Stimulated activated naive CD8-positive, alpha-beta T cell treated with anti-CD3 and anti-CD28 coated beads, Interleukin-15, Interleukin-2, amounts not matched to agents 100 ng/mL and 50 ng/mL, for 24 hours (primary cell): ENCODE data around the gene PAPOLA.
A peak's percentile ranks its signal among the peaks of the same experiment; 100 is the strongest.
"Not testable (repeated sequence)": the region's sequence is repeated elsewhere in the genome, so short reads cannot be mapped to it uniquely, and the experiment has no call there.

Experiments
- H3K27ac Mint-ChIP-seq: one replicate; pipeline ENCODE4 v1.8.0; 2021; ENCODE audit warnings: mild to moderate bottlenecking, mixed read lengths
- H3K27me3 Mint-ChIP-seq: one replicate; pipeline ENCODE4 v1.8.0; 2021; ENCODE audit warnings: mixed read lengths
- H3K36me3 Mint-ChIP-seq: one replicate; pipeline ENCODE4 v1.8.0; 2021; ENCODE audit warnings: low read depth, mixed read lengths
- H3K4me1 Mint-ChIP-seq: one replicate; pipeline ENCODE4 v1.8.0; 2021; ENCODE audit warnings: low read depth, mixed read lengths
- H3K4me3 Mint-ChIP-seq: one replicate; pipeline ENCODE4 v1.8.0; 2021; ENCODE audit warnings: mild to moderate bottlenecking, mixed read lengths
- H3K9me3 Mint-ChIP-seq: one replicate; pipeline ENCODE4 v1.8.0; 2021; ENCODE audit warnings: mixed read lengths

Gene PAPOLA

GRCh38 chr14:96486705-96487104, 15.5 kb upstream of the PAPOLA start:
- Mint-ChIP-seq H3K27ac (no peak overlapping the region), H3K4me1 (no peaks in the 10 kb centered on the region), H3K9me3 (no peaks in the 10 kb centered on the region), H3K4me3 (no peak overlapping the region), H3K36me3 (no peaks in the 10 kb centered on the region), H3K27me3 (peaks cover 10% of the 10 kb centered on the region)

GRCh38 chr14:96489327-96489726, 12.9 kb upstream of the PAPOLA start:
- H3K27me3 Mint-ChIP-seq = peaks cover 14% of the 10 kb centered on the region
- H3K4me1 Mint-ChIP-seq = peaks cover 4% of the 10 kb centered on the region
- no peak overlapping the region for H3K4me3 Mint-ChIP-seq
- no peak overlapping the region for H3K27ac Mint-ChIP-seq
- H3K36me3 Mint-ChIP-seq = no peaks in the 10 kb centered on the region
- H3K9me3 Mint-ChIP-seq = no peaks in the 10 kb centered on the region

GRCh38 chr14:96493178-96493577, 9.0 kb upstream of the PAPOLA start:
- peak overlapping the region; percentile 14 for H3K27ac Mint-ChIP-seq
- peaks cover 18% of the 10 kb centered on the region for H3K4me1 Mint-ChIP-seq
- no peak overlapping the region for H3K4me3 Mint-ChIP-seq
- H3K9me3 Mint-ChIP-seq = no peaks in the 10 kb centered on the region
- H3K27me3 Mint-ChIP-seq = peaks cover 16% of the 10 kb centered on the region
- no peaks in the 10 kb centered on the region for H3K36me3 Mint-ChIP-seq

GRCh38 chr14:96494331-96494730, 7.9 kb upstream of the PAPOLA start:
- H3K9me3 Mint-ChIP-seq = no peaks in the 10 kb centered on the region
- no peaks in the 10 kb centered on the region for H3K36me3 Mint-ChIP-seq
- H3K4me1 Mint-ChIP-seq = peaks cover 18% of the 10 kb centered on the region
- peaks cover 13% of the 10 kb centered on the region for H3K27me3 Mint-ChIP-seq
- H3K4me3 Mint-ChIP-seq = no peak overlapping the region
- H3K27ac Mint-ChIP-seq = no peak overlapping the region

- Mint-ChIP-seq H3K9me3 (no peaks in the 10 kb centered on the region), H3K27ac (no peak overlapping the region), H3K4me3 (no peak overlapping the region), H3K4me1 (peaks cover 32% of the 10 kb centered on the region), H3K36me3 (no peaks in the 10 kb centered on the region), H3K27me3 (peaks cover 6% of the 10 kb centered on the region)
These were observed 5.1 kb upstream of the PAPOLA start for GRCh38 chr14:96497087-96497486.

GRCh38 chr14:96497586-96497985, 4.6 kb upstream of the PAPOLA start:
- Mint-ChIP-seq H3K4me1 (peaks cover 32% of the 10 kb centered on the region), H3K27ac (no peak overlapping the region), H3K36me3 (no peaks in the 10 kb centered on the region), H3K27me3 (peaks cover 6% of the 10 kb centered on the region), H3K4me3 (no peak overlapping the region), H3K9me3 (no peaks in the 10 kb centered on the region)

- peak overlapping the region; percentile 100 for H3K27ac Mint-ChIP-seq
- H3K9me3 Mint-ChIP-seq = no peaks in the 10 kb centered on the region
- peaks cover 54% of the 10 kb centered on the region for H3K4me1 Mint-ChIP-seq
- peak overlapping the region; percentile 98 for H3K4me3 Mint-ChIP-seq
- peaks cover 36% of the 10 kb centered on the region for H3K36me3 Mint-ChIP-seq
- no peaks in the 10 kb centered on the region for H3K27me3 Mint-ChIP-seq
These were observed 904 bp upstream of the PAPOLA start for GRCh38 chr14:96501217-96501739.

GRCh38 chr14:96502621-96503305, 581 bp downstream of the PAPOLA start:
- peaks cover 58% of the 10 kb centered on the region for H3K4me1 Mint-ChIP-seq
- H3K36me3 Mint-ChIP-seq = peaks cover 41% of the 10 kb centered on the region
- H3K4me3 Mint-ChIP-seq = peak overlapping the region; percentile 98
- H3K9me3 Mint-ChIP-seq = no peaks in the 10 kb centered on the region
- H3K27ac Mint-ChIP-seq = peak overlapping the region; percentile 100
- no peaks in the 10 kb centered on the region for H3K27me3 Mint-ChIP-seq

- Mint-ChIP-seq H3K27me3 (no peaks in the 10 kb centered on the region), H3K36me3 (peaks cover 41% of the 10 kb centered on the region), H3K4me3 (peak overlapping the region; percentile 98), H3K4me1 (peaks cover 59% of the 10 kb centered on the region), H3K27ac (peak overlapping the region; percentile 100), H3K9me3 (no peaks in the 10 kb centered on the region)
These were observed 1.1 kb downstream of the PAPOLA start for GRCh38 chr14:96503306-96503679.

- Mint-ChIP-seq H3K4me1 (peaks cover 68% of the 10 kb centered on the region), H3K36me3 (peaks cover 41% of the 10 kb centered on the region), H3K27ac (peak overlapping the region; percentile 100), H3K4me3 (peak overlapping the region; percentile 98)
- not testable (repeated sequence) for H3K27me3 Mint-ChIP-seq, H3K9me3 Mint-ChIP-seq
These were observed 2.2 kb downstream of the PAPOLA start for GRCh38 chr14:96504353-96504752.

- Mint-ChIP-seq H3K27ac (no peak overlapping the region), H3K4me3 (no peak overlapping the region), H3K9me3 (no peaks in the 10 kb centered on the region), H3K36me3 (peaks cover 40% of the 10 kb centered on the region), H3K4me1 (peaks cover 85% of the 10 kb centered on the region), H3K27me3 (no peaks in the 10 kb centered on the region)
These were observed 5.5 kb downstream of the PAPOLA start for GRCh38 chr14:96507723-96508122.

GRCh38 chr14:96508900-96509299, 6.7 kb downstream of the PAPOLA start:
- Mint-ChIP-seq H3K27ac (no peak overlapping the region), H3K4me3 (no peak overlapping the region), H3K4me1 (peaks cover 91% of the 10 kb centered on the region), H3K36me3 (peaks cover 28% of the 10 kb centered on the region), H3K9me3 (no peaks in the 10 kb centered on the region), H3K27me3 (no peaks in the 10 kb centered on the region)

- peaks cover 22% of the 10 kb centered on the region for H3K36me3 Mint-ChIP-seq
- no peaks in the 10 kb centered on the region for H3K27me3 Mint-ChIP-seq
- H3K4me1 Mint-ChIP-seq = peaks cover 91% of the 10 kb centered on the region
- no peaks in the 10 kb centered on the region for H3K9me3 Mint-ChIP-seq
- H3K4me3 Mint-ChIP-seq = no peak overlapping the region
- H3K27ac Mint-ChIP-seq = no peak overlapping the region
These were observed 7.4 kb downstream of the PAPOLA start for GRCh38 chr14:96509457-96510090.

GRCh38 chr14:96511146-96511545, 9.0 kb downstream of the PAPOLA start:
- no peaks in the 10 kb centered on the region for H3K9me3 Mint-ChIP-seq
- H3K27ac Mint-ChIP-seq = no peak overlapping the region
- peaks cover 6% of the 10 kb centered on the region for H3K36me3 Mint-ChIP-seq
- no peaks in the 10 kb centered on the region for H3K27me3 Mint-ChIP-seq
- peaks cover 91% of the 10 kb centered on the region for H3K4me1 Mint-ChIP-seq
- H3K4me3 Mint-ChIP-seq = no peak overlapping the region

- Mint-ChIP-seq H3K27me3 (no peaks in the 10 kb centered on the region), H3K36me3 (peaks cover under 1% of the 10 kb centered on the region), H3K27ac (no peak overlapping the region), H3K4me3 (no peak overlapping the region), H3K4me1 (peaks cover 90% of the 10 kb centered on the region), H3K9me3 (no peaks in the 10 kb centered on the region)
These were observed 9.5 kb downstream of the PAPOLA start for GRCh38 chr14:96511667-96512066.
